ENCODE measurements around the gene BTBD9. TPM values are rescaled to one million over a fixed set of nuclear protein-coding genes. Genes with fewer than 3 reads are reported as not detected.
"Not testable (repeated sequence)": the region's sequence is repeated elsewhere in the genome, so short reads cannot be mapped to it uniquely, and the experiment has no call there.

The BTBD9 gene
- polyA plus RNA-seq, 1 donor from 2014 or later = 15.2 TPM

DNA sequence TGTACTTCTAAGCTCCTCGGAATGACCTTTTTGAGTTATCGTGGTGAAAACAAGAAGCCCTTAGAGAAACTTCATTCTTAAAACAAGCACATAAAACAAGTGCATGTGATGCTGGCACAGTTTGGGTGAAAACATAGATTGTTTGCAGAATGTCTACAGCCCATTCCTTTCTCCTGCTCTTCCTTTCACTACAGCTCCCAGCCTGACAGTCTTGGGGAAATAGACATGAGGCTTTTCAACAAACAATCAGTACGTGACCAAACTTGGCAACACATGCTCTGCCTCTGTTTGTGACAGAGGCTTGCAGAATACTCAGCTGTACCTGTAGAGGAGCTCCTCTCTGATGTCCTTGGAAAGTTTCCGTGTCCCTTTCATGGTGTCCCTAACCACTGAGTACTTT is 498.6 kb downstream of the BTBD9 start:
- H3K27me3 Mint-ChIP-seq = no peaks in the 10 kb centered on the region
- H3K4me1 Mint-ChIP-seq = peaks cover 0 to 7% (median 0%) of the 10 kb centered on the region in 3 donors
- H3K27ac Mint-ChIP-seq = peak overlapping the region in 1 of 3 donors; percentile 29
- peaks cover 8% of the 10 kb centered on the region for H3K36me3 Mint-ChIP-seq
- no peak overlapping the region for H3K4me3 Mint-ChIP-seq
- no peaks in the 10 kb centered on the region for H3K9me3 Mint-ChIP-seq

DNA sequence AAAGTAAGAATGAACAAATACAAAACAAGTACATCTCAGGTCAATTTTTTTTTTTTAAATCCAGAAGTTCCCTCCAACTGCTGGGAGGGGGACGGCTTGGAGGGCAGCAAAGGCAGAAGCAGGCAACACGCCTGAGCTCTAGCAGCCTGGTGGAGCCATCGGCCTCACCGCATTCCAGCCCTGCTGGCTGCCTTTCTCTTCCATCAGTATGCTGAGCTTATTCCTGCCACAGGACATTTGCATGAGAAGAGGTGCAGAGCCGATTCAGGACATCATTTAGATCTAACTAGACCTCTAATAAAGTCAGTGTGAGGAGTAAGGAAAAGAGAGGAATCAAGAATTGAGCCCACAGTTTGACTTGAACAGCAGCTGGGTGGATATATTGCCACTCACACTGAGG is 501.4 kb downstream of the BTBD9 start:
- Mint-ChIP-seq H3K4me1 (peaks cover 0 to 11% (median 0%) of the 10 kb centered on the region in 3 donors), H3K4me3 (no peak overlapping the region), H3K36me3 (peaks cover 11% of the 10 kb centered on the region), H3K27ac (no peak overlapping the region), H3K9me3 (no peaks in the 10 kb centered on the region), H3K27me3 (no peaks in the 10 kb centered on the region)

DNA sequence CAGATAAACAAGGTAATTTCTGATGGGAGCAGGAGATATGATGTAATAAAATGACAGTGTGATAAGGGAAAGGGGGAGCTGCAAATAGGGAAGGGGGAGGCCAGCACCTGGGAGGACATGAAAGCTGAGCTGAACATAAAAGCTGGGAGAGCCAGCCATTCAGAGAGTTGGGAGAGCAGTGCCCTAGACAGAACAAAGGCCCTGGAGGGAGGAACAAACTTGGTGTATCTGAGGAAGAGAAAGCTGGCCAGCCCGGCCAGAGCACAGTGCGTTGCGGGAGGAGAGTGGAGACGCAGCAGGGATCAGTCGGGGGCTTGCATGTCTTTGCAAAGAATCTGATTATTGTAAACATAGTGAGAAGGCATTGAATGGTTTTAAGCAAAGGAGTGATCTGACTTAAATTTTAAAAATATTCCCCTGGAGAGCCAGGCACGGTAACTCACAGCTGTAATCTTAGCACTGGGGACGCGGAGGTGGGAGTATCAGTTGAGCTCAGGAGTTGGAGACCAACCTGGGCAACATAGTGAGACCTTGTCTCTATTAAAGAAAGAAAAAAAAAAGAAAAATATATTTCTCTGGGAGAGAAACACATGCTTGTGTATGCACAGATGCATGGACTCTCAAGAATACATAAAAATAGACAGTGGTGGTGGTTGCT is 502.0 kb downstream of the BTBD9 start:
- Mint-ChIP-seq H3K4me3 (no peak overlapping the region), H3K9me3 (no peaks in the 10 kb centered on the region), H3K27ac (peak overlapping the region in 1 of 3 donors; percentile 21), H3K36me3 (peaks cover 11% of the 10 kb centered on the region), H3K27me3 (no peaks in the 10 kb centered on the region), H3K4me1 (peaks cover 0 to 11% (median 0%) of the 10 kb centered on the region in 3 donors)

DNA sequence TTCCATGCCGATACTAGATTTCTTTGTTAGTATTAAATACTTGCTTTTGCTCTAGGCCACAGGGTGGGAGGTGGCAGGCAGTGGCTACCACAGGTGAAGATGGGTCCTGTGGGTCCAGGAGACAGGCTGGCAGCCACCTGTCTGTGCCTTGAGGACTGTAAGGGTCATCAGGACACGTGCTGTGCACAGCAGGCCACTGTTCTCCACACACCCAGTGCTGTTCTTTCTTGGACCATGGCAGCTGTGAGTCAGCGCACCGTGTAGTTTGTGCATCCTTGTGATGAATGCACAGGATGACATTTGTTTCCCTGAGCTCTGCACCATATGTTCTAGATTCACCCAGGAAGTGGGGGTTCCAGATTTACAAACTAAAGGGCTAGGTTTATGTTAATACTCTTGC is 503.2 kb downstream of the BTBD9 start:
- Mint-ChIP-seq H3K4me1 (peaks cover 0 to 12% (median 0%) of the 10 kb centered on the region in 3 donors), H3K9me3 (no peaks in the 10 kb centered on the region), H3K27ac (peak overlapping the region in 1 of 3 donors; percentile 41)

DNA sequence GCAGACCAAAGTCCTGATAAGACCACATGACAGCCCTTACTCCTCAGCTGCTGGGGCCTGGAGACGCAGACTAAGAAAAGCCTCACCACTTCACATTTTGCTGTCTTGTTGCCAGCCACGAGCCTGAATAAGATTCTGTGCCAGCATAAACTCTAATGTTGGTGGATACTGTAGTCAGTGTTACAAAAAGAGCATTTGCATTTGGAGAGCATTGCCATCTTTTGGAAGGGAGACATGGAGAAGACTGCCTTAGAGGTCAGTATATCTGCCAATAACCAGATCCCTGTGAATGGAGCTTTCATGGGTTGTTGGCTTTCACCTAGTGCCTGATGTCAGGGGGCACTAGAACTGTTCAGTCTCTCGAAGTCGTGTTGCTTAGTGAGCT is 505.0 kb downstream of the BTBD9 start:
- Mint-ChIP-seq H3K9me3 (no peaks in the 10 kb centered on the region), H3K27me3 (no peaks in the 10 kb centered on the region), H3K27ac (peak overlapping the region in 1 of 3 donors; percentile 11), H3K36me3 (peaks cover 7% of the 10 kb centered on the region), H3K4me1 (peaks cover 0 to 9% (median 1%) of the 10 kb centered on the region in 3 donors), H3K4me3 (no peak overlapping the region)

More for the DNA sequence above, 503.2 kb downstream of the BTBD9 start:
- Mint-ChIP-seq H3K36me3 (peaks cover 11% of the 10 kb centered on the region), H3K4me3 (no peak overlapping the region), H3K27me3 (no peaks in the 10 kb centered on the region)

DNA sequence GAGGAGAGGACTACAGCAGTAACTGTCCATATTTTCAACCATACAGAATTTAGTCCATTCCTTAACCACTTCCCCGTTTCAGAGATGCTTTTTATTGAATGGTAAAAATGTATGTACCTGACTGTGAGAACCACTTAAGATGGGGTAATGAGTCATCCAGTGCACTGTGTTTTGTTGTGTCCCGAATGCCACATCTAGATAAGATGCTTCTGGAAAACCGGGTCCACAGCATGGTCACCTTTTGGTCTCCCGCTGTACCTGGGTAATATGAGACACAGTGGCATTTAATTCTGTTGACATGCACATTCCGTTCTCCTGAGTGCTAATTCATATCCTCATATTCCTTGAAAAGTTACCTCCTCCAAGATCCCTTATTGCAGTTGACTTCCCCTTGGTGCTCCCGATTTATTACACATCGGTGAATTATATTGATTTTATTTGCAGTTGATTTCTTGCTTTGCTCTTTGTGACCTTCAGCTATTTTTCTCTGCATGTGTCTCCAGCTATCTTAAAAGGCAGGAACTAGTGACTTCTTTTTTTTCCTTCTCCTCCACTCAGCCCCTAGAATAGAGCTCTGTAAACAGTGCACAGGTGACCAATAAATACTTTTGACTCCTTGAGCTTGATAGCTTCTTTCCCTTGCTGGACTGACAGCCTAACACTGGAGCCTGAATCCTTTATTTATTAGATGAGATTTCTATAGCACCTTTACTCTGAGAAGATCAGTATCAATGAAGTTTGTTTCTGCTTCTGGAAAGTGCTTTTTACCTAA is 505.6 kb downstream of the BTBD9 start:
- peaks cover 0 to 9% (median 1%) of the 10 kb centered on the region in 3 donors for H3K4me1 Mint-ChIP-seq

DNA sequence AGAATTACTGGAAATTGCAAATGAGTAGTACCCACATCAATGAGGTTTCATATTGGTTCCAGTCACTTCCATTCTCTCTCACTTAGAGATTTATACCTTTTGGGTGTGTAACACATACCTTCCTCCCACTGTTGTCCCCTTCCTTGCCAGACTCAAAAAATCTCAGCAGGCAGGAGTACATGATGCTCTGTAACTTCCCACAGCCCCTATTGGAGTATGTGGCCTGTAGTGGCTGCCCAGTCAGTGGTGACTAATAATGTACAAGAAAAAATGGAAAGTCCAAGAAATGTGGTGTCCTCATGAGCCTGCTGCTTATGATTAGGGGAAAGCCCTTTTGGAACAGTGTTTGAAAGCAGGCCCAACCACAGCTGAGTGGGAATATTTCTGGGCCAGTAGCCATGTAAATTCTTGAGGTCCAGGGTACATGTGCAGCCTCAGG is 508.2 kb downstream of the BTBD9 start:
- no peak overlapping the region for H3K27ac Mint-ChIP-seq
- H3K36me3 Mint-ChIP-seq = peaks cover 5% of the 10 kb centered on the region
- no peaks in the 10 kb centered on the region for H3K27me3 Mint-ChIP-seq
- H3K4me3 Mint-ChIP-seq = no peak overlapping the region
- H3K9me3 Mint-ChIP-seq = peaks cover 0 to 2% (median 0%) of the 10 kb centered on the region in 3 donors
- H3K4me1 Mint-ChIP-seq = peaks cover 0 to 6% (median 6%) of the 10 kb centered on the region in 3 donors

More for the DNA sequence above, 505.6 kb downstream of the BTBD9 start:
- Mint-ChIP-seq H3K9me3 (peaks cover 0 to 2% (median 0%) of the 10 kb centered on the region in 3 donors), H3K27ac (peak overlapping the region in 1 of 3 donors; percentile 11), H3K4me3 (no peak overlapping the region), H3K36me3 (peaks cover 7% of the 10 kb centered on the region), H3K27me3 (no peaks in the 10 kb centered on the region)

DNA sequence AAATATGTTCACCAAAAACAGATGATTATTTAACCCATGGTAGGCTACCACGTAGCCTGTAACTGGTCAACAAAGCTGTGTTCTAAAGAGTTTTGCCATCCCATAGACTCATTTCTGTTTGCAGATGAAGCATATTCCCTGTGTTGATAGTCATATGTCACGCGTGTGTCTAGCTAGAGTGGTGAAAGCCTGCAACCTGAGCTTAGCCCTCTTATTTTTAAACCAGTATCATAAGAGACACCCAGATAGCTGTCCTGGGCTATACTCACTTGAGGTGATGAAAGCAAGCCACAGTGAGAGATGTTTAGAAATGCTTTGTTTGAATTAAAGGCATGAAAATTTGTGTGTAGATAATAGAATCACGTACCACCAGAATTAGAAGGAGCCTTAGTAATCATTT is 512.4 kb downstream of the BTBD9 start:
- H3K4me1 Mint-ChIP-seq = peaks cover 0 to 7% (median 0%) of the 10 kb centered on the region in 3 donors
- H3K27me3 Mint-ChIP-seq = no peaks in the 10 kb centered on the region
- no peak overlapping the region for H3K4me3 Mint-ChIP-seq
- peaks cover 7% of the 10 kb centered on the region for H3K36me3 Mint-ChIP-seq
- peaks cover 0 to 2% (median 0%) of the 10 kb centered on the region in 3 donors for H3K9me3 Mint-ChIP-seq
- H3K27ac Mint-ChIP-seq = peak overlapping the region in 1 of 3 donors; percentile 47

DNA sequence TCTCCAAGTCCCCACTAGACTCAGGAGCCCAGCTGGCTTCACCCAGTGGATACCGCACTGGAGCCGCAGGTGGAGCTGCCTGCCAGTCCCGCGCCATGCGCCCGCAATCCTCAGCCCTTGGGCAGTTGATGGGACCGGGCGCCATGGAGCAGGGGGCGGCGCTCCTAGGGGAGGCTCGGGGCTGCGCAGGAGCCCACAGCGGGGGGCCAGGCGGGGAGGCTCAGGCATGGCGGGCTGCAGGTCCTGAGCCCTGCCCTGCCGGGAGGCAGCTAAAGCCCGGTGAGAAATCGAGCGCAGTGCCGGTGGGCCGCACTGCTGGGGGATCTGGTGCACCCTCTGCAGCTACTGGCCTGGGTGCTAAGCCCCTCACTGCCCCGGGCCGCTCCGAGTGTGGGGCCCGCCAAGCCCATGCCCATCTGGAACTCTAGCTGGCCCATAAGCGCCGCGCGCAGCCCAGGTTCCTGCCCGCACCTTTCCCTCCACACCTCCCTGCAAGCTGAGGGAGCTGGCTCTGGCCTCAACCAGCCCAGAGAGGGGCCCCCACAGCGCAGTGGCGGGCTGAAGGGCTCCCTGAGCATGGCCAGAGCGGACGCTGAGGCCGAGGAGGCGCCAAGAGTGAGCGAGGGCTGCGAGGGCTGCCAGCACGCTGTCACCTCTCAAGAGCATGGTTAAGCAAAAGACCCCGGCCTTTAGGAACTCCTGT is 515.4 kb downstream of the BTBD9 start:
- H3K27ac Mint-ChIP-seq, H3K27me3 Mint-ChIP-seq, H3K9me3 Mint-ChIP-seq, H3K4me3 Mint-ChIP-seq, H3K36me3 Mint-ChIP-seq, H3K4me1 Mint-ChIP-seq: not testable (repeated sequence)

DNA sequence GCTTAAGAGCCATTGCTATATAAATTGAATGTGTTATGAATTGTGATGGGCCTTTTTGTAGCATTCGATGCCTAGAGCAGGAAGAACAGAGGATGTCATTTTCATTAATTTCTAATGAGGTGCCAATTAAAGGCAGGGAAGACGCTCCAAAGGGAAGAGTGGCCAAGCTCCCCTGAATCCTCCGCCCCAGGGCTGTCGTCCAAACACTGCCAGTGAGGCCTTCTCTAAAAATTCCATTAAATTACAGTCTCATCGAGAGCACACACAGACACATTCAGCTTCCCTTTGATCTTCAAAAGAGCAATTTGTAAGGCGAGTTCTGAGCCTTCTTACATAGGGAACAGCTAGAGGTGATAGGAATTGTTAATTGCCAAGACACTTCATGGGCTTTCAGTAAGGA is 520.2 kb downstream of the BTBD9 start:
- Mint-ChIP-seq H3K36me3 (peaks cover 10% of the 10 kb centered on the region), H3K27ac (no peak overlapping the region), H3K27me3 (no peaks in the 10 kb centered on the region), H3K9me3 (no peaks in the 10 kb centered on the region), H3K4me3 (no peak overlapping the region), H3K4me1 (peaks cover 0 to 4% (median 0%) of the 10 kb centered on the region in 3 donors)

DNA sequence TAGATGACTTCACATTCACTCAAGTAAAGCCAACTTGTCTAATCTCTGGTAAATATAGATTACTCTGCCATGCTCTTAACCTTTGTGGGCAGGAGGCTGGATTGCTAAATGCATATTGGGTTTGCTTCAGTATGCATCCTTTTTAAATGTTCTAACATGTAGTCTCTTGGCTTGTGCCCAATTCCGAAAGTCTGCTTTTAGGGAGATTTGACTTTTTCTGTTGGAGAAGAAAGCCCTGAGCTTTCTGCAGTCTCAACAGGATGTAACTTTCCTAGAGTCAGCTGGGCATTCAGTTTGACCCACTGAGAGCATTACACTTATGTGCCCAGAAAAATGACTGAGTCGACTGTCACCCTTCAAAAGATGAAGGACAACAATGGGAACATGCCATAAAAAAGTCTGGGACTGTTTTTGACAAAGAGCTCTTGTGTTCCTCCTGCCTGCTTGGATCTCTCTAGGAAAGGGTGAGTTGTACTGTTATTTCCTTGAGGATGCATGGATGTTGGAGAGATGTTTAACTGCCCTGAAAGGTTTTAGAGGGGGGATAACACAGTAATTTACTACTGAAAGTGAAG is 520.9 kb downstream of the BTBD9 start:
- Mint-ChIP-seq H3K27me3 (no peaks in the 10 kb centered on the region), H3K4me3 (no peak overlapping the region), H3K9me3 (no peaks in the 10 kb centered on the region), H3K36me3 (peaks cover 10% of the 10 kb centered on the region), H3K4me1 (peaks cover 0 to 4% (median 0%) of the 10 kb centered on the region in 3 donors), H3K27ac (no peak overlapping the region)

Other genes with a start within 250 kb of the BTBD9 start
- gene GLO1, start 63.2 kb upstream of the BTBD9 start, polyA plus RNA-seq = 129 TPM
- gene DNAH8, start 75.4 kb upstream of the BTBD9 start, polyA plus RNA-seq = 0.94 TPM

Measured in IgD-negative memory B cell (primary cell).